ACHN (cell line): ENCODE data around the gene TMEM151A.
"Not testable (repeated sequence)": the region's sequence is repeated elsewhere in the genome, so short reads cannot be mapped to it uniquely, and the experiment has no call there.

Source experiments
- DNase-seq: peaks from one replicate; pipeline ENCODE4 v3.0.0-alpha.2; 2015
- in situ Hi-C: cut with HindIII; loops from 2 replicates; pipeline ENCODE4 v1.10.0; 2017; ENCODE audit warnings: low sequenced_read_pairs, low pct_ligation_motif_present, low pct_unique_long_range_greater_than_20kb

Gene TMEM151A

DNA sequence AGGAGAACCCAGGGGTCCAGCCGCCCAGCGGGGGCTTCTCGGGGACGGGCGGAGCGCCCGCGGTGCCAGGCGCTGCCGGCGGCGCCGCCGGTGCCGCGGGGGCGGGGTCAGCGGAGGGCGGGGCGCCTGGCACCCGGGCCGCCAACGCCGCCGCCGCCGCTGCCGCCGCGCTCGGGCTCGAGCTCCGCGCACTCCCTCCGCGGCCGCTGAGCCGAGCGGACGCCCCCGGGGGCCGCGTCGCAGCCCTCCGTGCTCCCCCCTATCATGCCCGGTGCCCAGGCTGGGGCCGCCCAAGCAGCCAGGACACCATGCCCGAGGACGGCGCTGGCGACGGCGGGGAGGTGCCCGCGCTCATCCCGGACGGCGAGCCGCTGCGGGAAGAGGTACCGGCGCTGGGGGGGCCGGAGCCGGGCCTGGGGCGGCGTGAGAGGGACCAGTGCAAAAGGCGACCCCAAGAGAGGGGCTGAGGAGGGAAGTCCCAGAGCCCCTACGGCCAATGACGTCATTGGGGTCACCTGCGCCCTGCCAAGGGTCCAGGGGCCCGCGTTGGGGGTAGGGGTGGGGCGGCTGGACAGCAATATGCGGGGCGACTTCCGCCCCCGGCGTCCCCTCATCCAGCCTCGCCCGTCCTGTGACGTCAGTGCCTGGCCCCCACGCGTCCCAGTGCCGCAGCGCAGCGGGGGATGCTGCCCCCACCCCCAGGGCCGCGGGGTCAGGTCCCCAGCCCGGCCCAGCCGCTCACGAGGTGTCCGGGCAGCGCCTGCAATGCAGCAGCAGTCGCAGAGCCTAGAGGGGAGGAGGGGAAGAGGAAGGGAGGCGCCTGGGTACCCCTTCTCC lies at the start of gene TMEM151A:
TSS of gene TMEM151A (plus strand) at position 189 of the 837 bp plus-strand sequence. CDS start at position 309, 120 bp downstream.
- no peak for DNase-seq
- in situ Hi-C loops: no loop called here

DNA sequence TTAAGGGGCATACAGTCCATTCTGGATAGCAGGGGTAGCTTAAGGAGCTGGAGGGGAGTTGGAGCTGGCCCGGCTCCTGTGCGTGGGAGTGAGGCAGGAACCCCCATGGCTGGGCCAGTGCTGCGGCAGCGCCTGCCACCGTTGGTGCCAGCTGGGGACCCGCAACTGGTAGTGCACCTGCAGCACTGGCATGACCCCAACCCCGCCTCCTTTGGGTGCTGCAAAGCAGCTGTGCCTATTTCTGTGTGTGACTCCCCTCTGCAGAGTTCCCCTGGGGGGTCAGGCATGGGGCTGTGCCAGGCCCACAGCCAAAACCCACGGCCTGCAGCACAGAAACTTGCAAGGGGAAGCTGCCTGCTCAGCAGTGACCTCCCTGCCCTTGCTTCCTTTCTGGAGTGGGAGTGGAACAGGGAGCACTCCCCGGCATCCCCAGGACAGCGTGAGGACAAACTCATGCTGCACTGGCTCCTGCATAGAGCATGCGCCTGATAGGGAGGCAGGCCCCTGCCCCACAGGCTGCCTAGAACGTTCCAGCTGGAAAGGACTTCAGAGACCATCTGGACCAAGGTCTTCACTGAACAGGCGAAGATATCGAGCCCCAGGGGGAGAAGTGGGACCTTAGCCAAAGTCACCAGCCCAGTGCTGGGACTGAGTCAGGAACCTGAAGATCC lies 49.5 kb upstream of the TMEM151A start:
- DNase-seq: no peak
- in situ Hi-C loops: no loop called here

DNA sequence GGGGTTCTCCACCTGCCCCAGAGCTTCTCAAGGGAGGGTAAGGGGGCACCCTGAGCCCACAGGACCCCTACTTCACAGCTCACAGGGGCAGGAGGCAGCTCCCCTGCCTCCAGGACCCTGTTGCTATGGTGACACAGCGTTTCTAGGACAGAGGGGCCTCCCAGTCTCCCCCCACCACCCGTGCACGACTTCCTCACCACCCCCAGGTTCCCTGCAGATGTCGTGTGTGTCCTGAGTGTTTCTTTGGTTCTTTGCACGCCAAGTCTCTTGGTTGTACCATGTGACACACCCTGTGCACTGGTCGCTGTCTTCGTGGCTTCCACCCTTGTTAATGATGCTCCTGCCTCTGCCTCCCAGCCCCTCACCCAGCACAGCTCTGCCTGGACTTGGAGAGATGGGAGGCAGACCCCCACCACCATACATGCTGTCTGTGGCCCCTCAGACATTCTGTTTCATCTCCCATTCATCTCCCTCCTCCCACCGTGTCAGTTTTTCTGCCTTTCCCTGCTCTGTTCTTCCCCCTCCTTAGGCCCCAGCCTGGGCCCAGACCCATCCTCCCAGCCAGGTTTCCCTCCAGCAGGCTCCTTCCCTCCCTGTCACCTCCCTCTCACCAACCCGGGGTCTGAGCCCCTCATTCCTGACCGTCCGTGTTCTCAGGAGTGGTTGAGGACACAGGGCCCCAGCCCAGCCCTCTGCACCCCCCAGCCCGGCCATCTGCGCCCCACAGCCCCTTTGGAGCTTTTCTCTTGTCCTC lies 47.7 kb upstream of the TMEM151A start:
- in situ Hi-C loops: no loop called here
- DNase-seq: no peak

DNA sequence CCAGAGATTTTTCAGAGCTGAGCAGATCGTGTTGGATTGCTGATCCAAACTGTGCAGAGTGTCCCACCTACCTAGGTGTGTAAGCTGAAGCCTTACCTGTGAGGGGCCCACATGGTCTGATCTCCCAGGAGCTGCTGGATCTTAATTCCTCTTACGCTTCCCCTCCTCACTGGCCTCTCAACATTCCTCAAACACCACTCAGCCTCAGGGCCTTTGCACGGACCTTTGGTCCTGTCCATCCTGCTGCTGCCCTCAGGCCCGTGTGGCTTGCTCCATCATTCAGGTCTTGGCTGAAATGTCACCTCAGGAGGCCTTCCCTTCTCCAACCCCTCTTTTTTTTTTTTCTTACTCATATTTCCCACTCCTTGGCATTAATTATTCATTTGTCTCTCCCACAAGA lies 44.4 kb upstream of the TMEM151A start:
- in situ Hi-C loops: no loop called here
- DNase-seq: peak; percentile 4

DNA sequence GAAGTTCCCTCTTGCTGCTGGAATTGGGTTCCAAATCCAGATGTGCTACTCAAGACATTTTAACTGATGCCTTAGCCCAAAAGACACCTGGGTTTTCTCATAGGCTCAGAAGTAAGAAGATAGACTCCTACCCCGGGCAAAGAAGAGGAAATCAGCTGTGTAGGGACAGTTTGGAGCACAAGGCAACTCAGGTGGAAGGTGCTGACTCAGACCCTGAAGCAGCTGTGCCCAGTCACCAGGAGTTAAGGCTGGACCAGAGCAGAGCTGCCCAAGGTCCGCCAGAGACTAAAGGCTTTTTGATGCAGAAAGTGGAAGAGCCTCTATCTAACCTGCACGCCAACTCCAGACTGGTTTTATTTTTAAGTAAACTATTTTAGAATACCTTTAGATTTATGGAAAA lies 43.9 kb upstream of the TMEM151A start:
- in situ Hi-C loops: no loop called here
- DNase-seq: peak; percentile 24

DNA sequence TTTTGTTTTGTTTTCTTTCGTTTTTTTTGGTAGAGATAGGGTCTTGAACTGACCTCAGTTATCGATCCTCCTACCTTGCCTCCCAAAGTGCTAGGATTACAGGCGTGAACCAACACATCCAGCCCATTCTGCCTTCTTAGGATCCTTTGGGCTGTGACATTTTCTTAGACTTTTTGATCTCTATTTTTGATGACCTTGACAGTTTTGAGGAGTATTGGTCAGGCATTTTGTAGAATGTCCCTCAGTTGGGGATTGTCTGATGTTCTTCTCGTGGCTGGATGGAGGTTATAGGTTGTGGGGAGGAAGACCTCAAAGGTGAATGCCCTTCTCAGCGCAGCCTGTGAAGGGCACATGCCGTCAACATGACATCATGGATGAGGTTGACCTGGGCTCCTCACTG lies 42.8 kb upstream of the TMEM151A start:
- in situ Hi-C loops: no loop called here
- DNase-seq: no peak

DNA sequence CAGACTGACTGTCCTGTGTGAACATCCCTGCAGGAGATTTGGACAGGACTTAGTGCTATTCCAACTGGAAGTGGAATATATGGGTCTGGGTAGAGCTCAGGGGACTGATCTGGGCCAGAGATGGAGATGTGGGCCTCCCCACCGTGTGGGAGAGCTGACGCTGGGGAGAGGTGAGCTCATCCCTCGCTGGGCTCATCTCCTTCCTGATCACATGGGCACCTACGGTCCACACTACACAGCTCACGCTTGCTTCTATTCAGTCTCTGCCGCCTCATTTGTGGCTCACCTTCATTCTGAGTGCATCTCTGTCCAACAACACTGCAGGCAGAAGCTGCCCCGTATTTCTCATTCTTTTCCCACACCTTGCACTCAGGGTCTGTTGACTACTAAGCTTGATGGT lies 39.9 kb upstream of the TMEM151A start:
- no peak for DNase-seq

DNA sequence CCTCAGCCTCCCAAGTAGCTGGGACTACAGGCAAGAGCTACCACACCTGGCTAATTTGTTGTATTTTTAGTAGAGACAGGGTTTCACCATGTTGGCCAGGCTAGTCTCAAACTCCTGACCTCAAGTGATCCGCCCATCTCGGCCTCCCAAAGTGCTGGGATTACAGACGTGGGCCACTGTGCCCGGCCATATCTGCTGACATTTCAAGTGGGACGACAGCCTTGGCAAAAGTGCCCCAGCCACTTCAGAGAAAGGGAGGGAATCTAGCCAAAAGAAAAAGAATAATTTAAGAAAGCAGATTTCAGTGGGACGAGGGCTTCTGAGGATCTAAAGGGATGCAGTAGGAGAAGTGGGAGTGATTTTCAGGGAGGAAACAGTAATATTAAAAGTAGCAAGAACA lies 38.6 kb upstream of the TMEM151A start:
- DNase-seq, in situ Hi-C loops: not testable (repeated sequence)

More for the DNA sequence above, 39.9 kb upstream of the TMEM151A start:
- in situ Hi-C loops: no loop called here

DNA sequence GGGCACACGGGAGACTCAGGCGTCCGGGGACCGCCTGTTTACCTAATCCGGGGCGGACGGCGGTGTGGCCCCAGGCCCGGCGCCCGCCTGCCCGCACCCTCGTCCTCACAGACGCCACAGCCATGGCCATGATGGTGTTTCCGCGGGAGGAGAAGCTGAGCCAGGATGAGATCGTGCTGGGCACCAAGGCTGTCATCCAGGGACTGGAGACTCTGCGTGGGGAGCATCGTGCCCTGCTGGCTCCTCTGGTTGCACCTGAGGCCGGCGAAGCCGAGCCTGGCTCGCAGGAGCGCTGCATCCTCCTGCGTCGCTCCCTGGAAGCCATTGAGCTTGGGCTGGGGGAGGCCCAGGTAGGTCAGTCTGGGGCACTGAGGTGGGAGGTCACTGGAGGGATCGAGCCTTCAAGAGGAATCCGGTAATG lies 33.2 kb upstream of the TMEM151A start:
- no peak for DNase-seq
- in situ Hi-C loops: no loop called here

DNA sequence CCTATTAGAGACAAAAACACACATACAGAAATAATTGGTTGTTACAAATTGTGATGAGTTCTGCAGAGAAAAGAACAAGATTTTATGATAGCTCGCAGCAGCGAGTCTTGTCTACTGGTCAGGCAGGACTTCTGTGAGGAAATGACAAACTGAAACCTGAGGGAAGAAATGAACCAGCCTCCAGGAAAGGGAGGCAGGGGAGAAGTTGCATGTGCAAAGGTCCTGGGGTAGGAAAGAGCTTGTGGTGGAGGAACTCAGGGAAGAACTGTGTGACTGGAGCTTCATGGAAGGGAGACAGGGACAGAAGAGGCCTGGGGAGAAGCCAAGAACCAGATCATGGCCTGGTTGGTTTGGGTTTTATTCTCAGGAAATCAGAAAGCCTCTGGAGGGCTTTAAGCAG lies 32.5 kb upstream of the TMEM151A start:
- in situ Hi-C loops: no loop called here
- DNase-seq: no peak

DNA sequence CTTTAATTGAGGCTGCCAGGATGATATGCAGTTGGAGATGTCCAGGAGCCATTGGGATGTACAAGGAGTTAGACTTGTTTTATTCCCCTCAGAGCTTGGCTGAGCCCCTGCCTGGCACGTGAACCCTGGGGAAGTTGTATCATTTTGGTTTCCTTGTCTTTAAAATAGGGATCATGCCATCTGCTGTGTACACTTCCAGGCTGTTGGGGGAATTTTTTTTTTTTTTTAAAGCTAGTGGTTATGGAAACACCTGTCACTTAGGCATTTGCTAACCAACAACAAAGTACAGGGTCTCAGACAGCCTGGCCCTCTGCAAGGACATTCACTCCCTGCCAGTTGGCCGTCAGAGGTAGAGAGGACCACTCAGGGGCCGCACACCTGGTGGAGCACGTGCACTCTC lies 31.7 kb upstream of the TMEM151A start:
- in situ Hi-C loops: no loop called here
- DNase-seq: no peak

DNA sequence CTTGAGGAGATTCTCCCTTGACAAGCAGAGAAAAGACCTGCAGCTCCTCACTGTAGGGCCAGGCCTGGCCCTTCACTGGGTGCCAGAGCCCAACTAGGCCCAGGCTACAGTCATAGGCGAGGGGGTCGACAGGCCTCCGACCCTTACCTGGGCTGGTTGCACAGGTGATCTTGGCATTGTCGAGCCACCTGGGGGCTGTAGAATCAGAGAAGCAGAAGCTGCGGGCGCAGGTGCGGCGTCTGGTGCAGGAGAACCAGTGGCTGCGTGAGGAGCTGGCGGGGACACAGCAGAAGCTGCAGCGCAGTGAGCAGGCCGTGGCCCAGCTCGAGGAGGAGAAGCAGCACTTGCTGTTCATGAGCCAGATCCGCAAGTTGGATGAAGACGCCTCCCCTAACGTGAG lies 30.1 kb upstream of the TMEM151A start:
- no peak for DNase-seq
- in situ Hi-C loops: no loop called here

DNA sequence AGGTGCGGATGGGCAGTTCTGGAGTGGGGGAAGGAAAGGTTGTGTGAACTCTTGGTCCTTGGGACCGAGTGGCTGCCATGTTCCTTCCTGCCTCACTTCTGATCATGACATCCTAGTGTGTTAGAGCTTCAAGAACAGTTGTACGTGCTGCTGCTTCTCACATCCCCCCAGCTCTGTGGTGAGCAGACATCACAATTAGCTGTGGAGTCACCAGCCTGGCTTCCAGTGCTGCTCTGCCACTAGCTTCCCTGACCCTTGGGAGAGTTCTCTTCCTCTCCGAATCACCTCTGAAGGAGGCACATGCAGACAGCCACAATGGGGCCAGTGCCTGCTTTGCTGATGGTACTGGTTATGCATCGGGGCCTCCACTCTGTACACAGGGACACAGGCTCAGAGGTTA lies 29.5 kb upstream of the TMEM151A start:
- no peak for DNase-seq
- in situ Hi-C loops: no loop called here

DNA sequence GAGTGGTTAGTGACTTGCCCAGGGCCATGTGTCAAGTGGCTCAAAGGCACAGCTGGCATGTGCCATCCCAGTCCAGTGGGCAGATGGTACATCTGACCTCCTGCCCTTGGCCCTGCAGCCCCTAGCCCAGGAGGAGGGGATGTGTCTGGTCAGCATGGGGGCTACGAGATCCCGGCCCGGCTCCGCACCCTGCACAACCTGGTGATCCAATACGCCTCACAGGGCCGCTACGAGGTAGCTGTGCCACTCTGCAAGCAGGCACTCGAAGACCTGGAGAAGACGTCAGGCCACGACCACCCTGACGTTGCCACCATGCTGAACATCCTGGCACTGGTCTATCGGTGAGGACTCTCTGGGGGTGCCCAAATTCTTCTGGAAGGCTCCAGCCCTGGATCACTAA lies 29.0 kb upstream of the TMEM151A start:
- DNase-seq: no peak
- in situ Hi-C loops: no loop called here

DNA sequence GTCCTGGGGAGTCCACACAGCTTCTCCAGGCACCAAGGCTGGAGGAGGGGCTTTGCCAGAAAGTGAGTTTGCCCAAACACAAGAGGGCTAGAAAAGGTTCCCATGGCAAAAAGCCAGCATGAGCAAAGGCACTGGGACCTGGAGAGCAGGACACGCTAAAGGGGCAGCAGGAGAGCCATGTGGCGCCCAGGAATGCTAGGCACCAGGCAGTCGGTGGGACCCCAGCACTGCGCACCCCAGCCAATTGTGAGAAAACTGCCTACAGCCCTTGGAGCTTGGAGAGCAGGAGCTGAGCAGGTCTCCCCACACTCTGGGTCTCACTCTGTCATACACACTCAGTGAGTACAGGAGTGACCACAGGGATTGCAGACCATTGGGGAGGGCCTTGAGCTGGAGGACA lies 28.5 kb upstream of the TMEM151A start:
- in situ Hi-C loops: no loop called here
- no peak for DNase-seq

DNA sequence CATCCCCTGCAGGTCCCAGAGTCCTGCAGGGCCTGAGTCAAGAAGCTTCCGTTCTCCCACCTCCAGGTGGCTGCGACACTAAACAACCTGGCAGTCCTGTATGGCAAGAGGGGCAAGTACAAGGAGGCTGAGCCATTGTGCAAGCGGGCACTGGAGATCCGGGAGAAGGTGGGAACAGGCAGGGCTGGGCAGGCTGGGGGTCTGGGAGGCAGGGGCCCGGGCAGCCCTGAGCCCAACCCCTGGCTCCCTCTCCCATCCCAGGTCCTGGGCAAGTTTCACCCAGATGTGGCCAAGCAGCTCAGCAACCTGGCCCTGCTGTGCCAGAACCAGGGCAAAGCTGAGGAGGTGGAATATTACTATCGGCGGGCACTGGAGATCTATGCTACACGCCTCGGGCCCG lies 27.9 kb upstream of the TMEM151A start:
- no peak for DNase-seq
- in situ Hi-C loops: no loop called here

DNA sequence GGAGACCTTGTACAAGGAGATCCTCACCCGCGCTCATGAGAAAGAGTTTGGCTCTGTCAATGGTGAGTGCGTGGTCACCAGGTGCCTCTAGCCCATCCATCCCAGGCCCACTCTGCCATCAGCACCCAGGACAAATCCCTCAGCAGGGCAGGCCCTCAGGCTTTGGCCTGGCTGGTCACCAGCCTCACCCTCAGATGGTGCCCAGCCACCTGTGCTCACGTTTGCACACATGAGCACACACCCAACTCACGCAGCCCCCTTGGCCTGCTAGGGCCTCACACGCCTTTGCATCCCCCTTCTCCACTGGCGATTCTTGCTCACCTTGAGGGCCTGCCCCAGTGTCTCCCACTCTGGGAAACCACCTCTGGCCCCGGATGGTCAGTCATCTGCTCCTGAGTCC lies 27.3 kb upstream of the TMEM151A start:
- in situ Hi-C loops: no loop called here
- no peak for DNase-seq

DNA sequence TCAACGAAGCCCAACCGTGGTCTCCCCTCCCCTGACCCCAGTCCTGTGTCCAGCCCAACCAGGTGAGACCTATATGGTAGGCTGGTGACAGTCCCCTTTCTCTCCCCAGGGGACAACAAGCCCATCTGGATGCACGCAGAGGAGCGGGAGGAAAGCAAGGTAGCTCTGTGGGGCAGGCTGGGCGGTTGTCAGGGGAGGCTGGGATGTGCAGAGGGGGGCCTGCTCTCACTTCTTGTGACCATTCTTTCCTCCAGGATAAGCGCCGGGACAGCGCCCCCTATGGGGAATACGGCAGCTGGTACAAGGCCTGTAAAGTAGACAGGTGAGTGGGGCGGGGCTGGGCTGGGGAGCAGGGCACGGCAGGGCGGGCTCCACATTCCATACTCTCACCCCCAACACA lies 26.8 kb upstream of the TMEM151A start:
- in situ Hi-C loops: no loop called here
- no peak for DNase-seq
